ENCODE results near the gene FSCN2.
"Not testable (repeated sequence)": the region's sequence is repeated elsewhere in the genome, so short reads cannot be mapped to it uniquely, and the experiment has no call there.

The FSCN2 gene

DNA sequence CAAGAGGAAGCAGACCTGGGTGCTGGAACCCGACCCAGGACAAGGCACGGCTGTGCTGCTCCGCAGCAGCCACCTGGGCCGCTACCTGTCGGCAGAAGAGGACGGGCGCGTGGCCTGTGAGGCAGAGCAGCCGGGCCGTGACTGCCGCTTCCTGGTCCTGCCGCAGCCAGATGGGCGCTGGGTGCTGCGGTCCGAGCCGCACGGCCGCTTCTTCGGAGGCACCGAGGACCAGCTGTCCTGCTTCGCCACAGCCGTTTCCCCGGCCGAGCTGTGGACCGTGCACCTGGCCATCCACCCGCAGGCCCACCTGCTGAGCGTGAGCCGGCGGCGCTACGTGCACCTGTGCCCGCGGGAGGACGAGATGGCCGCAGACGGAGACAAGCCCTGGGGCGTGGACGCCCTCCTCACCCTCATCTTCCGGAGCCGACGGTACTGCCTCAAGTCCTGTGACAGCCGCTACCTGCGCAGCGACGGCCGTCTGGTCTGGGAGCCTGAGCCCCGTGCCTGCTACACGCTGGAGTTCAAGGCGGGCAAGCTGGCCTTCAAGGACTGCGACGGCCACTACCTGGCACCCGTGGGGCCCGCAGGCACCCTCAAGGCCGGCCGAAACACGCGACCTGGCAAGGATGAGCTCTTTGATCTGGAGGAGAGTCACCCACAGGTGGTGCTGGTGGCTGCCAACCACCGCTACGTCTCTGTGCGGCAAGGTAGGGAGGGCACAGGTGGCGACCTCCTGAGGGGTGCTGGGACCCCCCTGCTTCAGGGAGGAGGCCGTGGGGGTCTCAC lies 667 bp downstream of the FSCN2 start:
- DNase-seq = no peak

DNA sequence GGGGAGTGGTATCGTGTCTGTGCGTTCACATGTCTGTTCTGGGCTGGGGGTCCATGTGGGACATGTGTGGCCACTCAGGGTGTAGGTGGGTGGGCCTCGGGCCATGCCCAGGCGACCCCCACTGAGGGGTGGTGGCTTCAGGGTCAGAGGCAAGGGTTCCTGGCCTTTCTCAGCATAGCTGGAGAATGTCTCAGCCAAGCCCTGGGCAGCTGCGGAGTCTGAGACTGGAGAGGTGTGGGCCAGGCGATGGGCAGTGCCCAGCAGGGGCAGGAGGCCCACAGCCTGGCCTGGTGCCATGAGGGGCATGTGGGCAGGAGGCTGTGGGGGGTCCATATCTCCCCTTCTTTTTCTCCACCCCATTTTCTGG lies 1.2 kb downstream of the FSCN2 start:
- DNase-seq = no peak

DNA sequence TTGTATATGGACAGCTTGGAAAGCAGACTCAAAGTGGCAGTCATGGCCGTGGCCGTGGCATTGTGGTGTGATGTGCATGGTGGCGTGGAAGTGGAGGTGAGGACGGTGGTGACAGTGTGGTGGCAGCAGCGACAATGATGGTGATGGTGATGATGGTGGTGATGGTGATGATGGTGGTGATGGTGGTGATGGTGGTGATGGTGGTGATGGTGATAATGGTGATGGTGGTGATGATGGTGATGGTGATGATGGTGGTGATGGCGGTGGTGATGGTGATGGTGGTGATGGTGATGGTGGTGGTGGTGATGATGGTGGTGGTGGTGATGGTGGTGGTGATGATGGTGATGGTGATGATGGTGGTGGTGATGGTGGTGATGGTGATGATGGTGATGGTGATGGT lies 2.8 kb downstream of the FSCN2 start:
- DNase-seq = not testable (repeated sequence)

DNA sequence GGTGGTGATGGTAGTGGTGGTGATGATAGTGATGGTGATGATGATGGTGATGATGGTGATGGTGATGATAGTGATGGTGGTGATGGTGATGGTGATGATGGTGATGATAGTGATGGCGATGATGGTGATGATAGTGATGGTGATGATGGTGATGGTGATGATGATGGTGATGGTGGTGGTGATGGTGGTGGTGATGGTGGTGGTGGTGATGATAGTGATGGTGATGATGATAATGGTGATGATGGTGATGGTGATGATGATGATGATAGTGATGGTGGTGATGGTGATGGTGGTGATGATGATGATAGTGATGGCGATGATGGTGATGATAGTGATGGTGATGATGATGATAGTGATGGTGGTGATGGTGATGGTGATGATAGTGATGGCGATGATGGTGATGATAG lies 3.8 kb downstream of the FSCN2 start:
- not testable (repeated sequence) for DNase-seq

- no peak for DNase-seq
These were observed 4.5 kb downstream of the FSCN2 start for GRCh38 chr17:81532490-81533287.

GRCh38 chr17:81533339-81534141 lies 5.4 kb downstream of the FSCN2 start:
- no peak for DNase-seq

- DNase-seq = no peak
These were observed 6.2 kb downstream of the FSCN2 start for GRCh38 chr17:81534157-81535006.

DNA sequence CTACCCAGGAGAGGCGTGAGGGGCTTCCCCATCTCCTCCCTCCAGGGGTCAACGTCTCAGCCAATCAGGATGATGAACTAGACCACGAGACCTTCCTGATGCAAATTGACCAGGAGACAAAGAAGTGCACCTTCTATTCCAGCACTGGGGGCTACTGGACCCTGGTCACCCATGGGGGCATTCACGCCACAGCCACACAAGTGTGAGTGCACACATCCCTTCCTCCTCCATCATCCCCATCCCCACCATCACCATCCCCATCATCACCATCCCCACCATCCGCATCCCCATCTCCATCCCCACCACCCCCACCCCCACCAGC lies 6.8 kb downstream of the FSCN2 start:
- no peak for DNase-seq

DNA sequence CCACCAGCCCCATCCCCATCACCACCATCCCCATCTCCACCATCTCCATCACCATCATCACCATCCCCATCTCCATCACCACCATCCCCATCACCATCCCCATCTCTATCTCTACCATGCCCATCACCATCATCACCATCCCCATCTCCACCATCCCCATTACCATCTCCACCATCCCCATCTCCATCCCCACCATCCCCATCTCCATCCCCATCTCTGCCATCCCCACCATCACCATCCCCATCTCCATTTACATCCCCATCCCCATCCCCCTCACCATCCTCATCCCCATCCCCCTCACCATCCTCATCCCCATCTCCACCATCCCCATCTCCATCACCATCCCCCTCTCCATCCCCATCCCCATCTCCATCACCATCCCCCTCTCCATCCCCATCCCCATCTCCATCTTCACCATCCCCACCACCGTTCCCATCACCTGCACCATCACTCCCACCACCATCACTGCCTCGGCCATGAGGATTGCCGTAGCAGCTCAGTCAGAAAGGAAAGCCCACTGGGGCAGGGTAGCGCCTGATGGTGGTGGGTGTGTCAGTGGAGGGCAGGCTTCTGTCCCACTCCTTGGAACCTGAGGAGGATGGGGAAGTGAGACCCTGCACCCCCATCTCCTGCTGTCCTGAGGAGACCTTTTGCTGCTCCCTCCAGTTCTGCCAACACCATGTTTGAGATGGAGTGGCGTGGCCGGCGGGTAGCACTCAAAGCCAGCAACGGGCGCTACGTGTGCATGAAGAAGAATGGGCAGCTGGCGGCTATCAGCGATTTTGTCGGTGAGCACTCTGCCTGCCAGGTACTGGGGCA lies 7.5 kb downstream of the FSCN2 start:
- DNase-seq = no peak

- no peak for DNase-seq
These were observed 8.4 kb downstream of the FSCN2 start for GRCh38 chr17:81536299-81537290.

DNA sequence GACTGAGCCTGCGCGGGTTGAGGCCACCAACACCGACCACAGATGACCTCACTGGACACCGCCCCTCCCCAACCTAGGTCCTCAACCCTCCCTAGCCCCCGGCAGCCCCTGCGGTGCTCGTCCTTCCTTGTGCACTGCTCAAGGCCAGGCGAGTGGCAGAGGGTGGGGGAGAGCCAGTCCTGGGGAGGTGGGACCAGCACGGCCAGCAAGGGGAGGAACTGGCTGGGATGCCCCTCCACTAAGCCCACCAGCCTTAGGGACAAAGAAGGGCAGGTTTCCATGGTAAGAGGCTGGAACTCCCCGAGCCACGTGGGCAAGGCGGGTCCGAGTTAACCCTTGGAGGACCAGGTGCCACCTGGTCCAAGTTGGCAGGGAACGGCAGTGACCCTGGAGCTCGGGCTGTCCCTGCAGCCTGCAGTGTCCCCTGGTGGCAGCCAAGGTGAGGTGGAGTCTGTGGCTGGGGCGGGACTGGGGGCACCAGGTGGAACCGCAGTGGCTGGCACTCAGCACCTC lies 9.2 kb downstream of the FSCN2 start:
- DNase-seq = no peak

DNA sequence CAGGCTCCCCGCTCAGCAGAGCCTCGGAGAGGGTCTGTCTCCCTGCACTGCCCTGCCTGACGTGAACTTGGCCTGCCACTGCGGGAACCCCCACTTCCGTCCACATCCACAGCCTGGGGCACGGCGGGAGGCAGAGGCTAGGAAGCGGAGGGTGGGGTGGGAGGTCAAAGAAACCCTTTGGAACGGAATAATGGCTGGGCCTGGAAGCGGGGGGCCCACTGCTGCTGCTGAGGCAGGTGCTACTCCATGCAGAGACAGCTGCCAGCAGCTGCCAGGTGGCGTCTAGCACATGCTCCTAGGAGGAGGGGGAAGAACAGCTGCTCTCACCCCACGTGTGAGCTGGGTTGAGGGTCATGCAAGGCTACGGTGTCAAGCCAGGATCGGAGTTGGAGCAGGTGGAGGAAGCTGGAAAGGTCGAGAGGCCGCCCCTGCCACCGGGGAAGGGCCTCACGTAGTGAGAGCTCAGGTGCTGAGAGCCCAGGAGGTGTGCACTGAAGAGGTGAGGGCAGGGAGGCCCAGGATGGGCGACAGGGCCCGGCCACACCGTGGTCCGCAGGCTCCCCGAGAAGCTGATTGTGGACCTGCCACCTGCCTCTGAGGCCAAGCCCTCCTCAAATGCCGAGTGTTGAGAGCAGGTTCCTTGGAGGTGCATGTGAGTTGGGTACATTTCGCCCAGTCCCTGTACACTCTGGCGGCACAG lies 9.8 kb downstream of the FSCN2 start:
- no peak for DNase-seq

DNA sequence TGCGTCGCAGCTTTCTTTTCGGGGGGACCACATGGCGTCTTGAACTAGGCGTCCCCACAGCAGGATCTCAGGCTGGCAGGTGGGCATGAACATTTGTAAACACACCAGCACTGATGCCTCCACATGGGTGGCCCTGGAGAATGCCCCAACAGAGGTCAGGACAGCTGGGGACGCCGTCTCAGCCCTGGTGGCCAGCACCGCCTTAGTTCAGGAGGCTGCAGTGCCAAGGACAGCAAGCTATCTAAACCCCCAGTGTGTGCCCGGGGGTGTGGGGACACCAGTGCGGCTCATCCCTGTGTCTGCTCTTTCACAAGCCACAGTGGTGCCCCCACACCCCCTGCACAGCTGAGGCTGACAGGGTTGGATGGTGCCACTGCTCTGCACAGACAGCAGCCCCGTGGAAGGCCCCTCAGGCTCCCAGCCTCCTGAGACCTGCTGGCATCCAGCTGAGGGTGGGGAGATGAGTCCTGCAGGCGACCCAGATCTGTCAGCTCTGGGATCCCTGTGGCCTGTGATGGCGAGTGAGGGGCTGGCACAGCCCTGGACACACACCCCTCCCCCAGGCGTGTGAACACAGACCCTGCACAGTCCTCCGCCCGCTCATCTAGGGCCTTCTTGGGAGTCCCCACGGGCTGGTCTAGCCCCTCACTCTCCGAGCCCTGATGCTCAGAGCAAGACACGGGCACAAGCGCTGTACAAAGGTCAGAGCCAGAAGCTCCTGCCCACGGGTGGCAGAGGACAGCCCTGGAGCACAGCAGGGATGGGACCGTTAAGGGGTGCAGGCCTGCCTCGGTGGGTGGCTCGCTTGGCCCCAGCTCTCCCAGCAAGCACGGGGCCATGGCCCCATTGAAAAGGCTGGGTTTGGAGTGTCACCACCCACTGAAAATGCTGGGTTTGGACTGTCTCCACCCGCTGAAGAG lies 10.7 kb downstream of the FSCN2 start:
- no peak for DNase-seq

DNA sequence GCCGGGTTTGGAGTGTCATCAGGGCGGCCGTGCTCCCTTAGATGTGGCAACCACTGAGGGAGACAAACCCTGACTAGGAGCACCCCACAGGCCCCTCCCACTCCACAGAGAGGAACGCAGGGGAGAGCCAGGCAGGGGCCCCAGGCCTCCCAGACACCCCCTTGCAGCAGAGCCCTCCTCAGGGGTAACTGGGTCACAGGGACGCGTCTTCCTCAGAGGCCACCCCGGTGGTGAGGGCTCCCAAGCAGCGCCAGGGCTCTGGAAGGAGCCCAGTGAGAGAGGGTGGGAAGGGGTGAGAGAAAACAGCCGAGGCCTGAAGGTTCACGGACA lies 11.4 kb downstream of the FSCN2 start:
- DNase-seq = no peak

- DNase-seq = no peak
These were observed 11.9 kb downstream of the FSCN2 start for GRCh38 chr17:81539961-81540675.

- no peak for DNase-seq
These were observed 12.5 kb downstream of the FSCN2 start for GRCh38 chr17:81540676-81541027.

GRCh38 chr17:81541123-81541522 lies 12.9 kb downstream of the FSCN2 start:
- DNase-seq = no peak
